HepG2 (cell line): ENCODE results near the gene SOX8. TPM values are rescaled to one million over a fixed set of nuclear protein-coding genes. Genes with fewer than 3 reads are reported as not detected.

Experiments used
- MATR3 ChIP-seq: sonication (generic); formaldehyde crosslinking; IDR thresholded peaks from 2 replicates; pipeline ENCODE4 v1.4.0; 2020; ENCODE audit warnings: missing genetic modification reagents
- STAG1 ChIP-seq: sonication (generic); formaldehyde crosslinking; IDR thresholded peaks from 2 replicates; pipeline ENCODE4 v1.4.0; 2020; ENCODE audit warnings: missing genetic modification reagents
- TRIM24 ChIP-seq: sonication (generic); formaldehyde crosslinking; IDR thresholded peaks from 2 replicates; pipeline ENCODE4 v1.8.0; 2022; ENCODE audit warnings: mild to moderate bottlenecking, missing genetic modification reagents
- ZBTB42 ChIP-seq: sonication (generic); formaldehyde crosslinking; IDR thresholded peaks from 2 replicates; pipeline ENCODE4 v1.5.0; 2020; ENCODE audit warnings: mild to moderate bottlenecking, missing genetic modification reagents
- ZNF674 ChIP-seq: sonication (generic); formaldehyde crosslinking; IDR thresholded peaks from 2 replicates; pipeline ENCODE4 v1.5.0; 2020; ENCODE audit warnings: low read depth, mild to moderate bottlenecking, missing genetic modification reagents
- polyA plus RNA-seq, 8 experiments: library from polyadenylated mRNA; depleted of rRNA in 3 of 8; stranded (reverse) in 7 of 8; unstranded in 1 of 8; fragments of >200 nt; fragmentation: Illumina TruSeq in 4 of 8; extraction: Trizol in 4 of 8; gene quantifications; 2 replicates each; pipeline versions ENCODE4 v1.2.1 to v1.2.3, GENCODE V29; 2011 to 2016; ENCODE audit warnings: low read depth in 4 of 8, missing spikeins in 1 of 8, mixed read lengths in 1 of 8; ENCODE audit not compliant: insufficient read depth in 1 of 8
- total RNA-seq, 5 experiments: library from RNA; depleted of rRNA; stranded (reverse); fragments of >200 nt; fragmentation: Illumina TruSeq; extraction: Trizol; gene quantifications; 2 replicates each; pipeline ENCODE4 v1.2.3, GENCODE V29; 2016; ENCODE audit warnings: low read depth in 1 of 5
- TF ChIP-seq, protein P1 (sequence below): sonication (generic); formaldehyde crosslinking; IDR thresholded peaks from 2 replicates; pipeline ENCODE4 v1.4.0; 2020; ENCODE audit warnings: missing genetic modification reagents
- TF ChIP-seq, protein P2 (sequence below): sonication (generic); formaldehyde crosslinking; conservative IDR thresholded peaks from 2 replicates; pipeline ENCODE4 v1.5.0; 2020; ENCODE audit warnings: missing genetic modification reagents
- TF ChIP-seq, protein P3 (sequence below): sonication (generic); formaldehyde crosslinking; IDR thresholded peaks from 2 replicates; pipeline ENCODE4 v1.4.0; 2020; ENCODE audit warnings: missing genetic modification reagents, borderline replicate concordance
- TF ChIP-seq, protein P4 (sequence below), 2 experiments: IDR thresholded peaks; 2 replicates each; pipeline ENCODE4 v1.6.1; 2011 to 2012; ENCODE audit warnings: low read length in 2 of 2, borderline replicate concordance in 1 of 2, low read depth in 1 of 2, mild to moderate bottlenecking in 1 of 2, moderate library complexity in 1 of 2
- TF ChIP-seq, protein P5 (sequence below): IDR thresholded peaks from 2 replicates; pipeline ENCODE4 v1.6.1; 2016
- TF ChIP-seq, protein P6 (sequence below), 2 experiments: sonication (generic) in 1 of 2; formaldehyde crosslinking in 1 of 2; IDR thresholded peaks; 2 replicates each; pipeline versions ENCODE4 v1.4.0 to v1.6.1; 2018 to 2020; ENCODE audit warnings: missing genetic modification reagents in 2 of 2, borderline replicate concordance in 1 of 2, low read depth in 1 of 2, mild to moderate bottlenecking in 1 of 2, missing biosample characterization in 1 of 2

Gene SOX8
- total and polyA plus RNA-seq, 2 of the 13 experiments (the other 11 are each of a cell fraction or from before 2014, with no cell fraction given), result 0.20 to 0.28 TPM

DNA sequence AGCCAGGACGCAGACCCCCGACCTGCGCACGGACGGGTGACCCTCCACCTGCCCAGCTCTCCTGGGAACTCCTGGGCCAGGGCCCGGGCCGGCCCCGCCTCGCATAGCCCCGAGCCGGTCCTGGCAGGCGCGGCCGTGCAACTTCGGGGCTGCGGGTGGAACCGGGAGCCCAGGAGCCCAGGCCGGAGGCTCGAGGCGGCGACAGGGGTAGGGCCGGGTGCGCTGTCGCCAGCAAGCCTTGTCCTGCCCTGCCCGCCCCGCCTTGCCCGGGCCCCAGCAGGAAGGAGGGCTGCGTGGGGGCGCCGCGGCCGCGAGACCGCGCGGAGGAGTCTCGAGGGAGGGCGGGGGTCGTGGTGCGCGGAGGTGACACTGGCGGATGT lies 11.2 kb upstream of the SOX8 start (continued):
- TF ChIP-seq, protein P1, sequence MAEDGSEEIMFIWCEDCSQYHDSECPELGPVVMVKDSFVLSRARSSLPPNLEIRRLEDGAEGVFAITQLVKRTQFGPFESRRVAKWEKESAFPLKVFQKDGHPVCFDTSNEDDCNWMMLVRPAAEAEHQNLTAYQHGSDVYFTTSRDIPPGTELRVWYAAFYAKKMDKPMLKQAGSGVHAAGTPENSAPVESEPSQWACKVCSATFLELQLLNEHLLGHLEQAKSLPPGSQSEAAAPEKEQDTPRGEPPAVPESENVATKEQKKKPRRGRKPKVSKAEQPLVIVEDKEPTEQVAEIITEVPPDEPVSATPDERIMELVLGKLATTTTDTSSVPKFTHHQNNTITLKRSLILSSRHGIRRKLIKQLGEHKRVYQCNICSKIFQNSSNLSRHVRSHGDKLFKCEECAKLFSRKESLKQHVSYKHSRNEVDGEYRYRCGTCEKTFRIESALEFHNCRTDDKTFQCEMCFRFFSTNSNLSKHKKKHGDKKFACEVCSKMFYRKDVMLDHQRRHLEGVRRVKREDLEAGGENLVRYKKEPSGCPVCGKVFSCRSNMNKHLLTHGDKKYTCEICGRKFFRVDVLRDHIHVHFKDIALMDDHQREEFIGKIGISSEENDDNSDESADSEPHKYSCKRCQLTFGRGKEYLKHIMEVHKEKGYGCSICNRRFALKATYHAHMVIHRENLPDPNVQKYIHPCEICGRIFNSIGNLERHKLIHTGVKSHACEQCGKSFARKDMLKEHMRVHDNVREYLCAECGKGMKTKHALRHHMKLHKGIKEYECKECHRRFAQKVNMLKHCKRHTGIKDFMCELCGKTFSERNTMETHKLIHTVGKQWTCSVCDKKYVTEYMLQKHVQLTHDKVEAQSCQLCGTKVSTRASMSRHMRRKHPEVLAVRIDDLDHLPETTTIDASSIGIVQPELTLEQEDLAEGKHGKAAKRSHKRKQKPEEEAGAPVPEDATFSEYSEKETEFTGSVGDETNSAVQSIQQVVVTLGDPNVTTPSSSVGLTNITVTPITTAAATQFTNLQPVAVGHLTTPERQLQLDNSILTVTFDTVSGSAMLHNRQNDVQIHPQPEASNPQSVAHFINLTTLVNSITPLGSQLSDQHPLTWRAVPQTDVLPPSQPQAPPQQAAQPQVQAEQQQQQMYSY (CRISPR knock-in tag), result no peak
- TF ChIP-seq STAG1 (CRISPR knock-in tag) (no peak), ZBTB42 (CRISPR knock-in tag) (no peak), TRIM24 (CRISPR knock-in tag) (0 out of 2 replicates have a peak, but pooled peaks have one; percentile 35), MATR3 (CRISPR knock-in tag) (no peak), ZNF674 (CRISPR knock-in tag) (0 out of 2 replicates have a peak, but pooled peaks have one; percentile 59)
- TF ChIP-seq, protein P2, sequence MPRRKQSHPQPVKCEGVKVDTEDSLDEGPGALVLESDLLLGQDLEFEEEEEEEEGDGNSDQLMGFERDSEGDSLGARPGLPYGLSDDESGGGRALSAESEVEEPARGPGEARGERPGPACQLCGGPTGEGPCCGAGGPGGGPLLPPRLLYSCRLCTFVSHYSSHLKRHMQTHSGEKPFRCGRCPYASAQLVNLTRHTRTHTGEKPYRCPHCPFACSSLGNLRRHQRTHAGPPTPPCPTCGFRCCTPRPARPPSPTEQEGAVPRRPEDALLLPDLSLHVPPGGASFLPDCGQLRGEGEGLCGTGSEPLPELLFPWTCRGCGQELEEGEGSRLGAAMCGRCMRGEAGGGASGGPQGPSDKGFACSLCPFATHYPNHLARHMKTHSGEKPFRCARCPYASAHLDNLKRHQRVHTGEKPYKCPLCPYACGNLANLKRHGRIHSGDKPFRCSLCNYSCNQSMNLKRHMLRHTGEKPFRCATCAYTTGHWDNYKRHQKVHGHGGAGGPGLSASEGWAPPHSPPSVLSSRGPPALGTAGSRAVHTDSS, result no peak
- TF ChIP-seq, protein P3, sequence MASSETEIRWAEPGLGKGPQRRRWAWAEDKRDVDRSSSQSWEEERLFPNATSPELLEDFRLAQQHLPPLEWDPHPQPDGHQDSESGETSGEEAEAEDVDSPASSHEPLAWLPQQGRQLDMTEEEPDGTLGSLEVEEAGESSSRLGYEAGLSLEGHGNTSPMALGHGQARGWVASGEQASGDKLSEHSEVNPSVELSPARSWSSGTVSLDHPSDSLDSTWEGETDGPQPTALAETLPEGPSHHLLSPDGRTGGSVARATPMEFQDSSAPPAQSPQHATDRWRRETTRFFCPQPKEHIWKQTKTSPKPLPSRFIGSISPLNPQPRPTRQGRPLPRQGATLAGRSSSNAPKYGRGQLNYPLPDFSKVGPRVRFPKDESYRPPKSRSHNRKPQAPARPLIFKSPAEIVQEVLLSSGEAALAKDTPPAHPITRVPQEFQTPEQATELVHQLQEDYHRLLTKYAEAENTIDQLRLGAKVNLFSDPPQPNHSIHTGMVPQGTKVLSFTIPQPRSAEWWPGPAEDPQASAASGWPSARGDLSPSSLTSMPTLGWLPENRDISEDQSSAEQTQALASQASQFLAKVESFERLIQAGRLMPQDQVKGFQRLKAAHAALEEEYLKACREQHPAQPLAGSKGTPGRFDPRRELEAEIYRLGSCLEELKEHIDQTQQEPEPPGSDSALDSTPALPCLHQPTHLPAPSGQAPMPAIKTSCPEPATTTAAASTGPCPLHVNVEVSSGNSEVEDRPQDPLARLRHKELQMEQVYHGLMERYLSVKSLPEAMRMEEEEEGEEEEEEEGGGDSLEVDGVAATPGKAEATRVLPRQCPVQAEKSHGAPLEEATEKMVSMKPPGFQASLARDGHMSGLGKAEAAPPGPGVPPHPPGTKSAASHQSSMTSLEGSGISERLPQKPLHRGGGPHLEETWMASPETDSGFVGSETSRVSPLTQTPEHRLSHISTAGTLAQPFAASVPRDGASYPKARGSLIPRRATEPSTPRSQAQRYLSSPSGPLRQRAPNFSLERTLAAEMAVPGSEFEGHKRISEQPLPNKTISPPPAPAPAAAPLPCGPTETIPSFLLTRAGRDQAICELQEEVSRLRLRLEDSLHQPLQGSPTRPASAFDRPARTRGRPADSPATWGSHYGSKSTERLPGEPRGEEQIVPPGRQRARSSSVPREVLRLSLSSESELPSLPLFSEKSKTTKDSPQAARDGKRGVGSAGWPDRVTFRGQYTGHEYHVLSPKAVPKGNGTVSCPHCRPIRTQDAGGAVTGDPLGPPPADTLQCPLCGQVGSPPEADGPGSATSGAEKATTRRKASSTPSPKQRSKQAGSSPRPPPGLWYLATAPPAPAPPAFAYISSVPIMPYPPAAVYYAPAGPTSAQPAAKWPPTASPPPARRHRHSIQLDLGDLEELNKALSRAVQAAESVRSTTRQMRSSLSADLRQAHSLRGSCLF (CRISPR knock-in tag), result no peak
- TF ChIP-seq, protein P4, sequence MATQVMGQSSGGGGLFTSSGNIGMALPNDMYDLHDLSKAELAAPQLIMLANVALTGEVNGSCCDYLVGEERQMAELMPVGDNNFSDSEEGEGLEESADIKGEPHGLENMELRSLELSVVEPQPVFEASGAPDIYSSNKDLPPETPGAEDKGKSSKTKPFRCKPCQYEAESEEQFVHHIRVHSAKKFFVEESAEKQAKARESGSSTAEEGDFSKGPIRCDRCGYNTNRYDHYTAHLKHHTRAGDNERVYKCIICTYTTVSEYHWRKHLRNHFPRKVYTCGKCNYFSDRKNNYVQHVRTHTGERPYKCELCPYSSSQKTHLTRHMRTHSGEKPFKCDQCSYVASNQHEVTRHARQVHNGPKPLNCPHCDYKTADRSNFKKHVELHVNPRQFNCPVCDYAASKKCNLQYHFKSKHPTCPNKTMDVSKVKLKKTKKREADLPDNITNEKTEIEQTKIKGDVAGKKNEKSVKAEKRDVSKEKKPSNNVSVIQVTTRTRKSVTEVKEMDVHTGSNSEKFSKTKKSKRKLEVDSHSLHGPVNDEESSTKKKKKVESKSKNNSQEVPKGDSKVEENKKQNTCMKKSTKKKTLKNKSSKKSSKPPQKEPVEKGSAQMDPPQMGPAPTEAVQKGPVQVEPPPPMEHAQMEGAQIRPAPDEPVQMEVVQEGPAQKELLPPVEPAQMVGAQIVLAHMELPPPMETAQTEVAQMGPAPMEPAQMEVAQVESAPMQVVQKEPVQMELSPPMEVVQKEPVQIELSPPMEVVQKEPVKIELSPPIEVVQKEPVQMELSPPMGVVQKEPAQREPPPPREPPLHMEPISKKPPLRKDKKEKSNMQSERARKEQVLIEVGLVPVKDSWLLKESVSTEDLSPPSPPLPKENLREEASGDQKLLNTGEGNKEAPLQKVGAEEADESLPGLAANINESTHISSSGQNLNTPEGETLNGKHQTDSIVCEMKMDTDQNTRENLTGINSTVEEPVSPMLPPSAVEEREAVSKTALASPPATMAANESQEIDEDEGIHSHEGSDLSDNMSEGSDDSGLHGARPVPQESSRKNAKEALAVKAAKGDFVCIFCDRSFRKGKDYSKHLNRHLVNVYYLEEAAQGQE (IDR thresholded peaks at IDR 0.05; ENCODE audit: borderline replicate concordance in 1 of 2, low read depth in 1 of 2, low read length in 2 of 2), result no peak
- TF ChIP-seq, protein P5, sequence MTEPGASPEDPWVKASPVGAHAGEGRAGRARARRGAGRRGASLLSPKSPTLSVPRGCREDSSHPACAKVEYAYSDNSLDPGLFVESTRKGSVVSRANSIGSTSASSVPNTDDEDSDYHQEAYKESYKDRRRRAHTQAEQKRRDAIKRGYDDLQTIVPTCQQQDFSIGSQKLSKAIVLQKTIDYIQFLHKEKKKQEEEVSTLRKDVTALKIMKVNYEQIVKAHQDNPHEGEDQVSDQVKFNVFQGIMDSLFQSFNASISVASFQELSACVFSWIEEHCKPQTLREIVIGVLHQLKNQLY (CRISPR knock-in tag), result no peak
- TF ChIP-seq, protein P6, sequence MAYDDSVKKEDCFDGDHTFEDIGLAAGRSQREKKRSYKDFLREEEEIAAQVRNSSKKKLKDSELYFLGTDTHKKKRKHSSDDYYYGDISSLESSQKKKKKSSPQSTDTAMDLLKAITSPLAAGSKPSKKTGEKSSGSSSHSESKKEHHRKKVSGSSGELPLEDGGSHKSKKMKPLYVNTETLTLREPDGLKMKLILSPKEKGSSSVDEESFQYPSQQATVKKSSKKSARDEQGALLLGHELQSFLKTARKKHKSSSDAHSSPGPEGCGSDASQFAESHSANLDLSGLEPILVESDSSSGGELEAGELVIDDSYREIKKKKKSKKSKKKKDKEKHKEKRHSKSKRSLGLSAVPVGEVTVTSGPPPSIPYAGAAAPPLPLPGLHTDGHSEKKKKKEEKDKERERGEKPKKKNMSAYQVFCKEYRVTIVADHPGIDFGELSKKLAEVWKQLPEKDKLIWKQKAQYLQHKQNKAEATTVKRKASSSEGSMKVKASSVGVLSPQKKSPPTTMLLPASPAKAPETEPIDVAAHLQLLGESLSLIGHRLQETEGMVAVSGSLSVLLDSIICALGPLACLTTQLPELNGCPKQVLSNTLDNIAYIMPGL (CRISPR knock-in tag; IDR thresholded peaks at IDR 0.05; ENCODE audit: borderline replicate concordance in 1 of 2, low read depth in 1 of 2), result peak in 1 of 2 experiments; percentile 48; a peak in 1 of 4 replicates
